Loucy (cell line): ENCODE data around the gene FBXO36.

Experiments used
- H2AFZ ChIP-seq: fragments of 200-600 bp; sonication (generic); 2 replicates; pipeline ENCODE4 v1.6.0; 2016; ENCODE audit warnings: antibody characterized with exemption, mild to moderate bottlenecking, low read length, moderate library complexity
- H3F3A ChIP-seq: fragments of 200-600 bp; 2 replicates; pipeline ENCODE4 v1.6.0; 2016; ENCODE audit warnings: antibody characterized with exemption, low read depth, mild to moderate bottlenecking
- H3K27me3 ChIP-seq: fragments of 200-600 bp; sonication (generic); 2 replicates; pipeline ENCODE4 v1.6.1; 2014; ENCODE audit warnings: low read length, mild to moderate bottlenecking; ENCODE audit not compliant: insufficient read depth, poor library complexity, severe bottlenecking
- H3K36me3 ChIP-seq: fragments of 200-600 bp; sonication (generic); 2 replicates; pipeline ENCODE4 v1.6.1; 2016; ENCODE audit warnings: low read length; ENCODE audit not compliant: insufficient read depth
- H3K4me1 ChIP-seq: fragments of 200-600 bp; sonication (generic); 2 replicates; pipeline ENCODE4 v1.5.1; 2014; ENCODE audit warnings: low read length, mild to moderate bottlenecking; ENCODE audit not compliant: insufficient read depth, poor library complexity, severe bottlenecking
- H3K4me2 ChIP-seq: fragments of 200-600 bp; sonication (generic); 2 replicates; pipeline ENCODE4 v1.6.0; 2014; ENCODE audit warnings: antibody characterized with exemption, low read length, low read depth, mild to moderate bottlenecking; ENCODE audit not compliant: poor library complexity, severe bottlenecking
- H3K4me3 ChIP-seq: fragments of 200-600 bp; sonication (generic); 2 replicates; pipeline ENCODE4 v1.5.1; 2014; ENCODE audit warnings: low read length, mild to moderate bottlenecking, mixed read lengths; ENCODE audit not compliant: poor library complexity, severe bottlenecking
- H3K79me2 ChIP-seq: fragments of 200-600 bp; sonication (generic); 2 replicates; pipeline ENCODE4 v1.6.1; 2014; ENCODE audit warnings: low read length; ENCODE audit not compliant: insufficient read depth
- H3K9ac ChIP-seq: fragments of 200-600 bp; sonication (generic); 2 replicates; pipeline ENCODE4 v1.6.0; 2014; ENCODE audit warnings: mild to moderate bottlenecking, low read depth, low read length, moderate library complexity; ENCODE audit not compliant: poor library complexity, severe bottlenecking
- H3K9me2 ChIP-seq: fragments of 200-600 bp; sonication (generic); replicated peaks from 2 replicates; pipeline ENCODE4 v1.6.1; 2016; ENCODE audit warnings: low read depth, low read length, mixed read lengths
- H3K9me3 ChIP-seq: fragments of 200-600 bp; sonication (generic); 2 replicates; pipeline ENCODE4 v1.6.1; 2014; ENCODE audit warnings: mild to moderate bottlenecking, antibody characterized with exemption, low read length, low read depth; ENCODE audit not compliant: insufficient read depth
- H4K20me1 ChIP-seq: fragments of 200-600 bp; sonication (generic); 2 replicates; pipeline ENCODE4 v1.6.0; 2014; ENCODE audit warnings: antibody characterized with exemption, low read length, mild to moderate bottlenecking; ENCODE audit not compliant: insufficient read depth, poor library complexity, severe bottlenecking
- EZH2phosphoT487 ChIP-seq: fragments of 200-600 bp; IDR thresholded peaks from 2 replicates; pipeline ENCODE4 v1.6.1; 2018; ENCODE audit warnings: antibody characterized with exemption, mild to moderate bottlenecking, moderate library complexity, borderline replicate concordance
- TF ChIP-seq, protein P1 (sequence below): fragments of 200-600 bp; sonication (generic); conservative IDR thresholded peaks from 2 replicates; pipeline ENCODE4 v1.5.1; 2014; ENCODE audit warnings: mild to moderate bottlenecking, antibody characterized with exemption, low read length

Gene FBXO36

DNA sequence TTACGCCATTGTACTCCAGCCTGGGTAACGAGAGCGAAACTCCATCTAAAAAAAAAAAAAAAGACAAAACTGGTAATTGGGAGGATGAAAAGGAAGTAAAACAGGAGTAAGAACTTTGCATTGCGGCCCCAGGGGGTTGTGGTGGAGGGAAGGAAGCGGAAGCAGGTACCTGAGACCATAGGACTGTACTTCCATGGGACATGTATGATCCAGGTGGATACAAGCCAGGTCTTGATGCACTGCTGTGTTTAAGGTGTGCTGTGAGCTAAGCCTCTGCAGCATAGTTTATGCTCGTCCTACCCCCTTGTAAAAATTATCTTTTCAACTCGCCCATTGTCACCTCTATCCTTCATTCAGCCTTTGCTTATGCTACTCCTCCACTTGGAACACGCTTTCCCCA is 23.7 kb downstream of the FBXO36 start:
- H3K9me2 ChIP-seq: no peaks in the 10 kb centered on the region
- TF ChIP-seq, protein P1, sequence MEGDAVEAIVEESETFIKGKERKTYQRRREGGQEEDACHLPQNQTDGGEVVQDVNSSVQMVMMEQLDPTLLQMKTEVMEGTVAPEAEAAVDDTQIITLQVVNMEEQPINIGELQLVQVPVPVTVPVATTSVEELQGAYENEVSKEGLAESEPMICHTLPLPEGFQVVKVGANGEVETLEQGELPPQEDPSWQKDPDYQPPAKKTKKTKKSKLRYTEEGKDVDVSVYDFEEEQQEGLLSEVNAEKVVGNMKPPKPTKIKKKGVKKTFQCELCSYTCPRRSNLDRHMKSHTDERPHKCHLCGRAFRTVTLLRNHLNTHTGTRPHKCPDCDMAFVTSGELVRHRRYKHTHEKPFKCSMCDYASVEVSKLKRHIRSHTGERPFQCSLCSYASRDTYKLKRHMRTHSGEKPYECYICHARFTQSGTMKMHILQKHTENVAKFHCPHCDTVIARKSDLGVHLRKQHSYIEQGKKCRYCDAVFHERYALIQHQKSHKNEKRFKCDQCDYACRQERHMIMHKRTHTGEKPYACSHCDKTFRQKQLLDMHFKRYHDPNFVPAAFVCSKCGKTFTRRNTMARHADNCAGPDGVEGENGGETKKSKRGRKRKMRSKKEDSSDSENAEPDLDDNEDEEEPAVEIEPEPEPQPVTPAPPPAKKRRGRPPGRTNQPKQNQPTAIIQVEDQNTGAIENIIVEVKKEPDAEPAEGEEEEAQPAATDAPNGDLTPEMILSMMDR: no peak
- no peak for TF ChIP-seq EZH2phosphoT487
- H3K9me3 ChIP-seq: no peaks in the 10 kb centered on the region
- no peaks in the 10 kb centered on the region for H4K20me1 ChIP-seq
- H3K27me3 ChIP-seq: no peaks in the 10 kb centered on the region
- peaks cover 10% of the 10 kb centered on the region for H3K4me1 ChIP-seq
- H3F3A ChIP-seq: no peaks in the 10 kb centered on the region
- no peak overlapping the region for H3K9ac ChIP-seq
- no peak overlapping the region for H3K4me2 ChIP-seq
- H3K79me2 ChIP-seq: no peaks in the 10 kb centered on the region
- H3K36me3 ChIP-seq: no peaks in the 10 kb centered on the region
- no peak overlapping the region for H3K4me3 ChIP-seq
- H2AFZ ChIP-seq: no peak overlapping the region

DNA sequence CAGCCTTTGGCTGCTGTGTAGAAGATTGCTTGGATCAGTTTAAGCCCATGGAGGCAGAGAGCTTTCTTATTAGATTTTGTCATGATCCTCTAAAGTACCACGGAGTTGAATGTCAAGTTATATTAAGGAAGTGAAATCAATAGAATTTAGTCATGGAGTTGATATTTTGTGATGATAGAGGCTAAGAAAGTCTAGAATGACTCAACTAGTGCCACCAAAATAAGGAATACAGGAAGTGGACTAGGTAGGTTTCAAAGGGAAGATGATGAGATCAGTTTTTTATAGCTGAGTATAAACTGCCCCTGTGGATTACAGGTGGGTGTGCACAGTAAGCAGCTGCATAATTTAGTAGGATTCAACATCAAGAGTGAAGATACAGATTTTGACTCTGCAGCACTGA is 25.2 kb downstream of the FBXO36 start:
- no peaks in the 10 kb centered on the region for H3K36me3 ChIP-seq
- TF ChIP-seq, protein P1: no peak
- no peak for TF ChIP-seq EZH2phosphoT487
- no peaks in the 10 kb centered on the region for H3F3A ChIP-seq
- H3K79me2 ChIP-seq: no peaks in the 10 kb centered on the region
- no peaks in the 10 kb centered on the region for H3K9me3 ChIP-seq
- no peaks in the 10 kb centered on the region for H3K9me2 ChIP-seq
- no peak overlapping the region for H3K4me2 ChIP-seq
- H3K27me3 ChIP-seq: no peaks in the 10 kb centered on the region
- H3K4me3 ChIP-seq: no peak overlapping the region
- no peak overlapping the region for H2AFZ ChIP-seq
- no peaks in the 10 kb centered on the region for H4K20me1 ChIP-seq
- H3K4me1 ChIP-seq: peaks cover 10% of the 10 kb centered on the region
- no peak overlapping the region for H3K9ac ChIP-seq

DNA sequence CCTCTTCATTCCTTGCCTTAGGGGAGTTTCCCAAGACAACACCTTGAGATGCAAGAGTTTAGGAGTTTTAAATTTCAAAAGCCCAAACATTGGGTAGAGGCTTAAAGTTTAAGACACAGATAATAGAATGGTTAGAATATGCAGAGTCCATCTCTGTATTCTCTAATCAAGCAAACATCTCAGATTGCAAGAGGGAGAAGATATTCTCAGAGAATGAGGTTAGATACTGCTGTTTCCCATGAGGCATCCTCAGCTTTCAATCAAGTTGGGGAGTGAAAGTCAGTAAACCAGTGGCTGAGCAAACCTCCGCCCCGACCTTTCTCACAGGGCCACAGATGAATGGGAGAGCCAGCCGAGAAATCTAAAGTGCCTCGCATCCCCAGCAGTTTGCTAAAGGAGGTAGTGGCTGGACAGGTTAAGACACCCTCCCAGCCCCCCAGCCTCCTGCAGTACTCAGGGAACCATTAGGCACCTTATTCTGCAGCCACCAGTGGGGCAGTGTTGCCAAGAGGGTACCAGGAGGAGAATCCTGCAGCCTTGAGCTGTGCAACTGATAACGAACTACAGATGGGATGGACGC is 30.0 kb downstream of the FBXO36 start:
- Histone ChIP-seq H3K36me3 (no peaks in the 10 kb centered on the region), H3K27me3 (no peaks in the 10 kb centered on the region), H3K4me1 (no peaks in the 10 kb centered on the region), H3F3A (no peaks in the 10 kb centered on the region), H3K4me3 (no peak overlapping the region), H2AFZ (no peak overlapping the region), H3K9me3 (no peaks in the 10 kb centered on the region), H3K9me2 (no peaks in the 10 kb centered on the region), H3K79me2 (no peaks in the 10 kb centered on the region), H4K20me1 (no peaks in the 10 kb centered on the region), H3K4me2 (no peak overlapping the region), H3K9ac (no peak overlapping the region)
- TF ChIP-seq, protein P1: no peak
- no peak for TF ChIP-seq EZH2phosphoT487
